Muscle layer of duodenum (tissue), 2 donors: ENCODE measurements around the gene KISS1R.
A peak's percentile ranks its signal among the peaks of the same experiment; 100 is the strongest.

Experiments
- H3K27ac ChIP-seq: one replicate; pipeline ENCODE4 v1.7.0; 2013; ENCODE audit warnings: mild to moderate bottlenecking, low read length
- H3K27me3 ChIP-seq: one replicate; pipeline ENCODE4 v1.7.0; 2013; ENCODE audit warnings: low read depth, mild to moderate bottlenecking, control low read depth, low read length
- H3K36me3 ChIP-seq, 2 donors: one replicate each; pipeline ENCODE4 v1.7.0; 2013; ENCODE audit warnings: low read length in 2 of 2, control low read depth in 1 of 2, mild to moderate bottlenecking in 1 of 2; ENCODE audit not compliant: insufficient read depth in 2 of 2, control insufficient read depth in 1 of 2
- H3K4me1 ChIP-seq, 2 donors: one replicate each; pipeline ENCODE4 v1.7.0; 2013; ENCODE audit warnings: low read length in 2 of 2, mild to moderate bottlenecking in 2 of 2, control low read depth in 1 of 2, moderate library complexity in 1 of 2; ENCODE audit not compliant: insufficient read depth in 2 of 2, control insufficient read depth in 1 of 2
- H3K4me3 ChIP-seq, 2 donors: one replicate each; pipeline ENCODE4 v1.7.0; 2013; ENCODE audit warnings: low read length in 2 of 2, low read depth in 1 of 2, mild to moderate bottlenecking in 1 of 2
- H3K9me3 ChIP-seq, 2 donors: one replicate each; pipeline ENCODE4 v1.7.0; 2013; ENCODE audit warnings: low read length in 2 of 2, control low read depth in 1 of 2, mild to moderate bottlenecking in 1 of 2; ENCODE audit not compliant: control insufficient read depth in 1 of 2
- donor health status: healthy.

KISS1R gene

DNA sequence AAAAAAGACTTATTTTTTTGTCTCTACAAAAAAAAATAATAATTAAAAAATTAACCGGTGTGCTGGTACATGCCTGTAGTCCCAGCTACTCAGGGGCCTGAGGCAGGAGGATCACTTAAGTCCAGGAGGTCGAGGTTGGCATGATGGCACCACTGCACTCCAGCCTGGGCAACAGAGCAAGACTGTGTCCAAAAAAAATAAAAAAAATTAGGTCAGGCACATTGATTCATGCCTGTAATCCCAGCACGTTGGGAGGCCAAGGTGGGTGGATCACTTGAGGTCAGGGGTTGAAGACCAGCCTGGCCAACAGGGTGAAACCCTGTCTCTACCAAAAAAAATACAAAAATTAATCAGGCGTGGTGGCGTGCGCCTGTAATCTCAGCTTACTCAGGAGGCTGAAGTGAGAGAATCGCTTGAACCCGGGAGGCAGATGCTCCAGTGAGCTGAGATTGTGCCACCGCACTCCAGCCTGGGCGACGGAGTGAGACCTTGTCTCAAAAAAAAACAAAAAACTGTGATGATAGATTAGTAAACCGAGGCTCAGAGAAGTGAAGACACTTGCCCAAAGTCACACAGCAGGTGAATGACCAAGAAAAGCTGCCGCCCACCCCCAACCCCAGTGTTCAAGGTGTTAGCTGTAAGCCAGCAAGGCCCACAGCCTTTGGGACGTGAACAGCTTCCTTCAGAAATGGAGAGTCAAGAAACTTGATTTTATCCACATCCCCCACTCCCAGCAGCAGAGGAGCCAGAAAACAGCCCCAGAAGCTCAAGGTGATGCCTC lies 14.5 kb upstream of the KISS1R start:
- Histone ChIP-seq H3K27ac (no peak overlapping the region), H3K36me3 (peaks cover 0 to 20% of the 10 kb centered on the region in 2 donors), H3K4me3 (no peak overlapping the region), H3K4me1 (no peaks in the 10 kb centered on the region), H3K9me3 (no peaks in the 10 kb centered on the region), H3K27me3 (no peaks in the 10 kb centered on the region)

DNA sequence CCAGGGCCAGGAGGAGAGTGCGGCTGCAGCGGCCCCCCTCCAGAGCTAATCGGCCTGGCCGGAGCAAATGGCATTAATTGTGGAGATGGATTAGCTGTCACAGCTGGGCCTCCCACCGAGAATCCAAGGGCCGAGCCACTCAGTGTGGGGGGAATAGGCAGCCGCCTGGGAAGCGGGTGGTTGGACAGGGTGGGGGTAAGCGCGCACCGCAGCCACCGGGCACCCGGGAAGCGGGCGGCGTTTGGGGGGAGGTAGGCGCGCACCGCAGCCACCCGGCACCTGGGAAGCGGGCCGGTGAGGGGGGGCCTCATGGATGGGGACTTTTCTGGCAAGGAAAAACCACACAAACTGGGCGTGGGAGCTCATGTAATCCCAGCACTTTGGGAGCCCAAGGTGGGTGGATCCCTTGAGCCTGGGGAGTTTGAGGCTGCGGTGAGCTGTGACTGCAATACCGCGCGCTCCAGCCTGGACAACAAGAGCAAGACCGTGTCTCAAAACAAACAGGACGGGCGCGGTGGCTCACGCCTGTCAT lies 13.8 kb upstream of the KISS1R start:
- peaks cover 0 to 19% of the 10 kb centered on the region in 2 donors for H3K36me3 ChIP-seq
- no peaks in the 10 kb centered on the region for H3K27me3 ChIP-seq
- H3K4me1 ChIP-seq = no peaks in the 10 kb centered on the region
- H3K4me3 ChIP-seq = no peak overlapping the region
- H3K27ac ChIP-seq = no peak overlapping the region
- no peaks in the 10 kb centered on the region for H3K9me3 ChIP-seq

DNA sequence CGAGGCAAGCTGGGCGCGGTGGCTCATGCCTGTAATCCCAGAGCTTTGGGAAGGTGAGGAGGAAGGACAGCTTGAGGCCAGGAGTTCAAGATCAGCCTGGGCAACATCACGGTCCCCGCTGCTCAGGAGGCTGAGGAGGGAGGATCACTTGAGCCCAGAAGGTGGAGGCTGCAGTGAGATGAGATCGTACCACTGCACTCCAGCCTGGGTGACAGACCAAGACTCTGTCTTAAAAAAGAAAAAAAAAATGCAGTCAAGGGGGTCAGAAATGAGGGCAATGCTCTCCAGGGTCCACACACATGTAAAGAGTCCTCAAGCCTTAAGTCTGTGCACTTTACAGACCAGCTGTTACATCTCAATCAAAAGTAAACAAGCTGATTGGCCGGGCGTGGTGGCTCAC lies 12.6 kb upstream of the KISS1R start:
- Histone ChIP-seq H3K36me3 (peaks cover 0 to 8% of the 10 kb centered on the region in 2 donors), H3K4me1 (peaks cover 0 to 2% of the 10 kb centered on the region in 2 donors), H3K4me3 (no peak overlapping the region), H3K27me3 (no peaks in the 10 kb centered on the region), H3K27ac (no peak overlapping the region), H3K9me3 (no peaks in the 10 kb centered on the region)

DNA sequence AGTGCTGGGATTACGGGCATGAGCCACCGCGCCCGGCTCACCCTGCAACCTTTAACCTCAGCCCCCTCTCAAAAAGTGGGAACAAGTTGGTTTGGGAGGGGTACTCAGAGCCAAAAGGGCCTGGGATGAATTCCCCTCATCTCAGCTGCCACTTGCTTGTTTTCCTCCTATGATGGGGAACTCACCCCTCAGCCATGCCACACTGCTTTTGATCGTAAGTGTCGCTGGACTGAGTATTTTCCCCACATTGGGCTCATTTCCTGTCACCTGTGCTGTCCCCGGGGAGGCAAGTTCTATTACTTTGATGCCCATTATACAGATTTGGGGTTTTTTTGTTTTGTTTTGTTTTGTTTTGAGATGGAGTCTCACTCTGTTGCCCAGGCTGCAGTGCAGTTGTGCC lies 10.7 kb upstream of the KISS1R start:
- Histone ChIP-seq H3K4me3 (no peak overlapping the region), H3K36me3 (peaks cover 0 to 4% of the 10 kb centered on the region in 2 donors), H3K27ac (no peak overlapping the region), H3K4me1 (peaks cover 0 to 4% of the 10 kb centered on the region in 2 donors), H3K27me3 (no peaks in the 10 kb centered on the region), H3K9me3 (no peaks in the 10 kb centered on the region)

DNA sequence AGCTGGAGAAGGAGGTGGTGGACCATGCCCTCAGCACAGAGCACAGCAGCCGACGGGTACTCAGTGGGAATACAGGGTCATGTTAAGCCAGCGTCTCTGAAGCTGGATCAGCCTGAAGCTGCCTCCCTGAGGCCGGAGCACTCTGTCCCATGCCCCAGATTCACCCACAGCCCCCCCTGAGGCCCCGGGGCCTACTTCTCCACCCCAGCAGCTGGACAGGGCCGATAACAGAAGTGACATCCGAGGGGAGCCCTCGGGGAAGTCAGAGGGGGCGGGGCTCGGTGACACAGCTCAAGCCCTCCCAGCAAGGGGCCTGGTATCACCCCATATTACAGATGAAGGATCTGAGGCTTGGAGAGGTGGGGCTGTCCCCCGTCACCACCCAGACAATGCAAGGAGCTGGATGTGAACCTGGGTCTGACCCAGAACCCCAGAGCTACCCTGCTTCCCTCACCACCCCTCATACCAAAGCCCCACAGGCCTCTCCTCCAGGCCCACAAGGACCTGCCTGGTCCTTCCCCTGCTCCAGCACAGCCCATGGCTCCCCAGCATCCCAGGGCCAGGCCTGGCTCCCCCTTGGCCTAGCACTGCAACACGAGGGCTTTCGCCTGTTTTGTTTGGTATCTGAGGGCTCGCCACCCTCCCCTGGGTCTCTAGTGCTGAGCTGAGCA lies 9.8 kb upstream of the KISS1R start:
- Histone ChIP-seq H3K4me1 (peaks cover 0 to 7% of the 10 kb centered on the region in 2 donors), H3K27ac (no peak overlapping the region), H3K9me3 (no peaks in the 10 kb centered on the region), H3K27me3 (no peaks in the 10 kb centered on the region), H3K36me3 (no peaks in the 10 kb centered on the region), H3K4me3 (no peak overlapping the region)

DNA sequence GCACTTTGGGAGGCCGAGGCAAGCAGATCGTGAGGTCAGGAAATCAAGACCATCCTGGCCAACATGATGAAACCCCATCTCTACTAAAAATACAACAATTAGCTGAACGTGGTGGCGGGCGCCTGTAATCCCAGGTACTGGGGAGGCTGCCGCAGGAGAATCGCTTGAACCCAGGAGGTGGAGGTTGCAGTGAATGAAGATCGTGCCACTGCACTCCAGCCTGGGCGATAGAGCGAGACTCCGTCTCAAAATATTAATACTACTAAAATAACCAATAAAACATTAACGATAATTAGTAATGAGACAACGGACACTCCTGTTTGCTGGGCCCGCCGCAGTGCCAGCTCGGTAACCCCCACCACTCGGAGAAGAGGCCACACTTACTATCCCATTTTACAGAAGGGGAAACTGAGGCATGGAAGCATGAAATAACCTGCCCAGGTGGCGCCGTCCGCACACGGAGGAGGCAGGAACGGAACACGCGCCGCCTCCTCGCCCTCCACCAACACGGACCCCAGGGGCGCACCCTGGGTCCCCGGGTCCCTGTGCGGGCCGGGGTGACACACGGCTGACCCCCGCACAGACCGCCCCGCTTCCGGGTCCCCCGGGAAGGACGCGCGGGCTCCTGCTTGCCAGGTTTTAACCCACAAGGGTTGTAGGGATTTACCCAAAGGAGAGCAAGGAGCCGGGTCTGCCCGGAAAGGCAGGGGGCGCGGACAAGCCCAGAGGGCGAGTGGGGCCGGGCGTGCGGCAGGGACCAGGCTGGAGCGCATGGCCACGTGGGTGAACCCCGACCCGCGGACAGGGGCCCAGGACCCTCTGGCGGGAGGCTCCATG lies 5.7 kb upstream of the KISS1R start:
- Histone ChIP-seq H3K4me3 (peak overlapping the region in 1 of 2 donors; percentile 24), H3K9me3 (no peaks in the 10 kb centered on the region), H3K27me3 (no peaks in the 10 kb centered on the region), H3K36me3 (no peaks in the 10 kb centered on the region), H3K27ac (no peak overlapping the region), H3K4me1 (peaks cover 0 to 7% of the 10 kb centered on the region in 2 donors)

DNA sequence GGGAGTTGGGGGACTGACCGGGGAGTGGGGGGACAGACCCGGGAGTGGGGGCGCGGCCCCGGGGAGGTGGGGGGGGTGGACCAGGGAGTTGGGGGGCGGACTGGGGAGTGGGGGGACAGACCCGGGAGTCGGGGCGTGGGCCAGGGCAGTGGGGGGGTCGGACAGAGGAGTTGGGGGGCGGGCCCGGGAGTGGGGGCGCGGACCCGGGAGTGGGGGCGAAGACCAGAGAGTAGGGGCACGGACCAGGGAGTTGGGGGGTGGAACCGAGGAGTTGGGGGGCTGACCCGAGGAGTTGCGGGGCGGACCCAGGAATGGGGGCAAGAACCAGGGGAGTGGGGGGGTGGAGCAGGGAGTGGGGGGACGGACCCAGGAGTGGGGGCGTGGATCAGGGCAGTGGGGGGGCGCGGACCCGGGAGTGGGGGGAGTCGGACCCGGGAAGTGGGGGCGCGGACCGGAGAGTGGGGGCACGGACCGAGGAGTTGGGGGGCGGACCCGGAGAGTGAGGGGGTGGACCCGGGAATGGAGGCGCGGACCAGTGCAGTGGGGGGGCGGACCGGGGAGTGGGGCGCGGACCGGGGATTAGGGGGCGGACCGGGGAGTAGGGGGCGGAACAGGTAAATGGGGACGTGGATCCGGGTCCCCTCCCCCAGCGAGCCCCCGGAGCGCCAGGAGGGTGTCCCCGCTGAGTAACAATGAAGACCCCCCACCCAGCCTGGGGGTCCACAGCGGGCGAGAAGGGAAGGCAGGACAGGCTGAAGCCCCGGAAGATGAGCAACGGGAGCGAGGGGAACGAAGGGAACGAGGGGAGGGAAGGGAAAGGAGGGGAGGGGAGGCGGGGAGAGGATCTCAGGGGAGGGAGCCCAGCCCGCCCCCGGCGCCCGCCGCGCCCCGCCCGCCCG lies 4.7 kb upstream of the KISS1R start:
- peaks cover 1% of the 10 kb centered on the region for H3K27me3 ChIP-seq
- H3K36me3 ChIP-seq = no peaks in the 10 kb centered on the region
- peaks cover 0 to 14% of the 10 kb centered on the region in 2 donors for H3K4me1 ChIP-seq
- H3K9me3 ChIP-seq = no peaks in the 10 kb centered on the region
- peak overlapping the region; percentile 52 to 61 for H3K4me3 ChIP-seq
- H3K27ac ChIP-seq = no peak overlapping the region

DNA sequence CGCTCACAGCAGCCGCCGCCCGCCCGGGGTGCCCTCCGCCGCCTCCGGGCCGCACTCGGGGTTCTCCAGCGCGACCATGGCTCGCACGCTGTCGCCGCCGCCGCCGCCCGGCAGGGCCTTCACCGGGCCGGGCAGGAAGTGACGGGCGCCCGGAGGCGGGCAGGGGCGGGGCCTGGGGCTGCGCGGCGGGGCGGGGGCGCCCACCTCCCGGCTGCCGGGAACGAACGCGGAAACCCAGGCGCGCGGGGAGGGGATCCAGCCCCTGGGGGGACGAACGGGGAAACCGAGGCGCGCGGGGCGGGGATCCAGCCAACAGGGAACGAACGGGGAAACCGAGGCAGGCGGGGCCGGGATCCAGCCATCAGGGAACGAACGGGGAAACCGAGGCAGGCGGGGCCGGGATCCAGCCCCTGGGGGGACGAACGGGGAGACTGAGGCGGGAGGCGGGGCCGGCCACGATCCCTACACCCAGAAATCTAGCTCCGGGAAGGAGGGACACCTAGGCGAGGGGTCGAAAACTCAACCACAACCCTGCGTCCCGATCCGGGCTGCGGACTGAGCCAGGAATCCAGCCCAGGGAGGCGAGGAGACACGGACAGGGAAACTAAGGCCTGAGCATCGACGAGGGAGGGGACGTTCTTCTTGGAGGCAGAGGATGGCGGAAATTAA lies 3.9 kb upstream of the KISS1R start, which contains the start of gene R3HDM4:
R3HDM4 (minus strand) TSS at position 140 of the 669 bp plus-strand sequence; CDS start at position 78, 62 bp downstream.
- no peaks in the 10 kb centered on the region for H3K9me3 ChIP-seq
- no peaks in the 10 kb centered on the region for H3K36me3 ChIP-seq
- peak within 1 kb of the TSS; percentile 61 to 64 for H3K4me3 ChIP-seq
- peaks cover 8% of the 10 kb centered on the region for H3K27me3 ChIP-seq
- peaks cover 0 to 22% of the 10 kb centered on the region in 2 donors for H3K4me1 ChIP-seq
- H3K27ac ChIP-seq = peak within 1 kb of the TSS; percentile 87

DNA sequence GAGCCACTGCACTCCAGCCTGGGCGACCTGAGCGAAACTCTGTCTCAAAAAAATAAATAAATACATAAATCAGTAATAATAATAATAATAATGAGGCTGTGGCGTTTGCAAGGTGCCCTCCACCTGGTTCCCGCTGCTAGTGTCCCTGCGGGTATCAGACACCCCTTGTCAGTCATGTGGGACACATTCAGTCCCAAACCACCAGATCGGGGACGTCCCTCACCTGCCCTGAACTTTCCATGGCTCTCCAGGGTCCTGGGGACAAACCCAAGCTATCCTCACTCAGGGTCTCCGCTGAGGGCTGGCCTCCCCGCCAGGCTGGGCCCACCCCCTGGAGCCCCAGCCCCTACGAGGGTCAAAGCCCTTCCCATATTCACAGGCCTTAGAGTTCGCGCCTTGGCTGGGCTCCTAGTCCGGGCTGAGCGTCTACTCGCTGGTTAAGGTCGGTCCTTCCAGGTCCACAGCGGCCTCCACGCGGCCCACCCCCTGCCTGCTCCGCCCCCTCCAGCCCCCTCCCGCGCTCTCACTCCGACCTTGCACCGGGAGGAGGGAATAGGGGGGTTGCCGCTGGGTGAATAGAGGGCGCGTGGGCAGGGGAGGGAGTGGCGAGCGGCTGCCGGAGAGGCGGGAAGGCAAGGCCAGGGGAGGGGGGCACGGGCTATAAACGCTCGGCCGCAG lies 349 bp upstream of the KISS1R start:
- H3K27me3 ChIP-seq = peaks cover 27% of the 10 kb centered on the region
- no peaks in the 10 kb centered on the region for H3K36me3 ChIP-seq
- no peak overlapping the region for H3K27ac ChIP-seq
- H3K4me3 ChIP-seq = peak overlapping the region in 1 of 2 donors; percentile 47
- H3K9me3 ChIP-seq = no peaks in the 10 kb centered on the region
- peaks cover 0 to 36% of the 10 kb centered on the region in 2 donors for H3K4me1 ChIP-seq

DNA sequence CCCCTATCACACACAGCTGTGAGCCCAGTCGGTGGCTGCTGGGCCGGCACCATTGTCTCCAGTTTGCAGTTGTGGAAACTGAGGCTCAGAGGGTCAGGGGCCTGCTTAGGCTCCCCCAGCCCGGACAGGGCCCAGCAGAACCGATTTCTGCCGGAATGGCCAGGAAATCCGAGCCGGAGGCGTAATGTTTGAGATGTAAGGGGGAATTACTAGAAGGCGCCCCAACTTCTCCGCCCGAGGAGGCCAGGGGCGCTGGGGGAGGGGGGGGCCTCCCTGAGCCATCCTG lies 962 bp downstream of the KISS1R start:
- peaks cover 27% of the 10 kb centered on the region for H3K27me3 ChIP-seq
- H3K4me1 ChIP-seq = peaks cover 0 to 38% of the 10 kb centered on the region in 2 donors
- peak overlapping the region in 1 of 2 donors; percentile 47 for H3K4me3 ChIP-seq
- no peak overlapping the region for H3K27ac ChIP-seq
- H3K9me3 ChIP-seq = no peaks in the 10 kb centered on the region
- no peaks in the 10 kb centered on the region for H3K36me3 ChIP-seq
